ENCODE results near the gene ZYG11A. TPM values are rescaled to one million over a fixed set of nuclear protein-coding genes. Genes with fewer than 3 reads are reported as not detected.

Gene ZYG11A
- total RNA-seq, 1 donor from 2014 or later, result 0.30 TPM

DNA sequence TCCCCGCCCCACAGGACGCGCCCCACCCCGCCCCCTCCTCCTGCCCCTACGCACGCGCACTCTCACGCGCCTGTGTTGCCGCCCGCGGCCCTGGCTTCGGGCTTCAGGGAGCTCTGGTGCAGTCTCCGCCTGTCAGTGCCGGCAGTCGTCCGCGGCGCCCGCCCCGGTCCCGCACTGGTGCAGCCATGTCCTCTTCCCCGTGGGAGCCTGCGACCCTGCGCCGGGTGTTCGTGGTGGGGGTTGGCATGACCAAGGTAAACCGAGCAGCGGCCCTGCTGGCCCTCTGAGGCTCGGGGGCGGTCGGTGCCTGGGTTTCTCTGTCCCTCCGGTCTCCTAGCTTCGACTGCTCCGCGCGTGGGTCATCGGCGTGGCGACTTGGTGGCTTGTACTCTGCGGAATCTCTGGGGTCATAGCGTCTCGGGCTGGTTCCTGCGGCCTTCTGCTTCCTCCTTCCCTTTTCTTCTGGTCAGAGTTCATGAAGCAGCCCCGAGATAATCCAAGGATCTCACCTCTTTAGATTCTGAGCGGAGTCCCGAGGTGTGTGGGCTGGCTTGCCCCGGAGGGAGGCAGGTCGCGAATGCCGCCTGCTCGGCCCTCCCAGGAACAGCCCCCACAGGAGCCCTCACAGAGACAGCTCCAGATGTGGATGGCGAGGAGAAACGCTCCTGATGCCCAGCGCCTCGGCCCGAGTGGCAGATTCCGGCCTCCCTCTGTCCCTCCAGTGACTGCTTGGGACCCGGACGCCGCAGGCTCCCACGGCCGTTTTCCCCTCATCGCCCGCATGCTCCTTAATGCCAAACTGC lies 84.9 kb downstream of the ZYG11A start, which contains the start of gene SCP2:
SCP2 (plus strand) TSS at position 65 of the 803 bp plus-strand sequence; CDS start at position 186, 121 bp downstream.
- Histone ChIP-seq H3K79me2 (ENCODE audit: insufficient read depth, low read length) (no peaks in the 10 kb centered on the region), H3K4me3 (ENCODE audit: insufficient read depth, low read depth, low read length) (peak within 1 kb of the TSS; percentile 72), H3K9me3 (ENCODE audit: insufficient read depth, low read depth, low read length) (no peaks in the 10 kb centered on the region), H3K27ac (ENCODE audit: low read depth, low read length) (peak within 1 kb of the TSS; percentile 23), H4K20me1 (ENCODE audit: insufficient read depth, low read length) (no peaks in the 10 kb centered on the region), H3K4me2 (ENCODE audit: low read length) (peak within 1 kb of the TSS; percentile 89), H3K9ac (ENCODE audit: low read length) (peak within 1 kb of the TSS; percentile 80), H2AFZ (ENCODE audit: low read depth, low read length) (peak within 1 kb of the TSS; percentile 99), H3K36me3 (ENCODE audit: insufficient read depth, low read length) (no peaks in the 10 kb centered on the region), H3K4me1 (ENCODE audit: insufficient read depth, low read length) (no peaks in the 10 kb centered on the region), H3K27me3 (ENCODE audit: insufficient read depth, low read length) (no peaks in the 10 kb centered on the region)
- no peaks in the 10 kb centered on the region for H3K4me1 Mint-ChIP-seq (ENCODE audit: low read depth, unreplicated experiment)
- TF ChIP-seq CTCF (IDR thresholded peaks at IDR 0.05; ENCODE audit: insufficient read depth, low read depth, low read length) (no peak), EZH2 (IDR thresholded peaks at IDR 0.05; ENCODE audit: insufficient read depth, low read length) (no peak)
- H3K36me3 Mint-ChIP-seq (ENCODE audit: low read depth, unreplicated experiment), result peaks cover 1% of the 10 kb centered on the region
- H3K9me3 Mint-ChIP-seq (ENCODE audit: unreplicated experiment), result no peaks in the 10 kb centered on the region
- FAIRE-seq (no peak), DNase-seq (ENCODE audit: low read depth) (peak; percentile 51)
- peaks cover 30% of the 10 kb centered on the region for H3K27me3 Mint-ChIP-seq (ENCODE audit: low read depth, unreplicated experiment)
- H3K27ac Mint-ChIP-seq (ENCODE audit: unreplicated experiment), result peak within 1 kb of the TSS; percentile 77
- peak within 1 kb of the TSS; percentile 95 for H3K4me3 Mint-ChIP-seq (ENCODE audit: unreplicated experiment)

DNA sequence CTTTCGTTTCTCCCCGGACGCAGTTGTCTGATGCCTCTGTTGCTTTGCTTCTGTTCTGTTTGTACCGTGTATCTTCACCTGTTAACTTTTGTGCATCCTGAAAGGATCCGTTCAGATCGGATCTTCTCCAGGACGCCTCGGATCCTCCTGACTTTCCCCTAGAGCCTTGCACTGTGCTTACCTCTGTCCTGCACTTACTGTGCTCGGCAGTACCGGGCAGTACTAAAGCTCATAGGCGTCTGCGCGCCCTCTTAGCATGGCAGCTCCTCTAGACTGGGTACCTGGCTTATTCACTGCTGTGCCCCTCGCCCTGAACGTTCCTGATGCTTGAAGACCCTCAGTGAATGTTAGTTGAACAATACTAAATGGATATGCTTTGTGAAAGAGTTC lies 85.5 kb downstream of the ZYG11A start:
- H3K4me2 ChIP-seq (ENCODE audit: low read length), result peak overlapping the region; percentile 89
- H3K9me3 ChIP-seq (ENCODE audit: insufficient read depth, low read depth, low read length), result no peaks in the 10 kb centered on the region
- no peak for TF ChIP-seq CTCF (IDR thresholded peaks at IDR 0.05; ENCODE audit: insufficient read depth, low read depth, low read length)
- TF ChIP-seq EZH2 (IDR thresholded peaks at IDR 0.05; ENCODE audit: insufficient read depth, low read length), result no peak
- no peaks in the 10 kb centered on the region for H4K20me1 ChIP-seq (ENCODE audit: insufficient read depth, low read length)
- peaks cover 27% of the 10 kb centered on the region for H3K27me3 Mint-ChIP-seq (ENCODE audit: low read depth, unreplicated experiment)
- FAIRE-seq (no peak), DNase-seq (ENCODE audit: low read depth) (no peak)
- no peaks in the 10 kb centered on the region for H3K36me3 ChIP-seq (ENCODE audit: insufficient read depth, low read length)
- H3K4me1 ChIP-seq (ENCODE audit: insufficient read depth, low read length), result no peaks in the 10 kb centered on the region
- H3K4me1 Mint-ChIP-seq (ENCODE audit: low read depth, unreplicated experiment), result no peaks in the 10 kb centered on the region
- peak overlapping the region; percentile 95 for H2AFZ ChIP-seq (ENCODE audit: low read depth, low read length)
- peak overlapping the region; percentile 80 for H3K9ac ChIP-seq (ENCODE audit: low read length)
- peak overlapping the region; percentile 70 for H3K27ac Mint-ChIP-seq (ENCODE audit: unreplicated experiment)
- no peaks in the 10 kb centered on the region for H3K79me2 ChIP-seq (ENCODE audit: insufficient read depth, low read length)
- H3K27ac ChIP-seq (ENCODE audit: low read depth, low read length), result no peak overlapping the region
- H3K9me3 Mint-ChIP-seq (ENCODE audit: unreplicated experiment), result no peaks in the 10 kb centered on the region
- H3K27me3 ChIP-seq (ENCODE audit: insufficient read depth, low read length), result no peaks in the 10 kb centered on the region
- H3K4me3 Mint-ChIP-seq (ENCODE audit: unreplicated experiment), result peak overlapping the region; percentile 95
- H3K36me3 Mint-ChIP-seq (ENCODE audit: low read depth, unreplicated experiment), result peaks cover 1% of the 10 kb centered on the region
- H3K4me3 ChIP-seq (ENCODE audit: insufficient read depth, low read depth, low read length), result peak overlapping the region; percentile 72

DNA sequence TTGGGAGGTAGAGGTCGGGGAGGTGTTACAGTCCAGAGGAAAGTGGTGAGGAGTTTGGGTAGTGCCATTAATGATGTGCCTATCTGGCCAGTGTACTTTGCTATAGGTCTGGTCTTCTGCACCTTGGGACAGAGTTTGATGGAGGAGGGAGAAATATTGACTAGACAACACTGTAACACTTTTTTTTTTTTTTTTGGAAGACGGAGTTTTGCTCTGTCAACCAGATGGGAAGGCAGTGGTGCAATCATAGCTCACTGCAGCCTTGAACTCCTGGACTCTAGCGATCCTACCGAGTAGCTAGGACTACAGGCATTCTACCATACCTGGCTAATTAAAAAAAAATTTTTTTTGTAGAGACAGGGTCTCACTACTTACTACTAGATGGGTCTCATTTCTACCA lies 86.5 kb downstream of the ZYG11A start:
- Histone ChIP-seq H3K4me2 (ENCODE audit: low read length) (no peak overlapping the region), H2AFZ (ENCODE audit: low read depth, low read length) (no peak overlapping the region), H3K4me1 (ENCODE audit: insufficient read depth, low read length) (no peaks in the 10 kb centered on the region), H3K27me3 (ENCODE audit: insufficient read depth, low read length) (no peaks in the 10 kb centered on the region), H3K9ac (ENCODE audit: low read length) (no peak overlapping the region), H4K20me1 (ENCODE audit: insufficient read depth, low read length) (no peaks in the 10 kb centered on the region), H3K36me3 (ENCODE audit: insufficient read depth, low read length) (no peaks in the 10 kb centered on the region), H3K27ac (ENCODE audit: low read depth, low read length) (no peak overlapping the region), H3K79me2 (ENCODE audit: insufficient read depth, low read length) (no peaks in the 10 kb centered on the region), H3K9me3 (ENCODE audit: insufficient read depth, low read depth, low read length) (no peaks in the 10 kb centered on the region), H3K4me3 (ENCODE audit: insufficient read depth, low read depth, low read length) (no peak overlapping the region)
- Mint-ChIP-seq H3K4me3 (ENCODE audit: unreplicated experiment) (no peak overlapping the region), H3K9me3 (ENCODE audit: unreplicated experiment) (no peaks in the 10 kb centered on the region), H3K27ac (ENCODE audit: unreplicated experiment) (no peak overlapping the region), H3K27me3 (ENCODE audit: low read depth, unreplicated experiment) (peaks cover 25% of the 10 kb centered on the region), H3K4me1 (ENCODE audit: low read depth, unreplicated experiment) (no peaks in the 10 kb centered on the region), H3K36me3 (ENCODE audit: low read depth, unreplicated experiment) (peaks cover 1% of the 10 kb centered on the region)
- TF ChIP-seq EZH2 (IDR thresholded peaks at IDR 0.05; ENCODE audit: insufficient read depth, low read length) (no peak), CTCF (IDR thresholded peaks at IDR 0.05; ENCODE audit: insufficient read depth, low read depth, low read length) (no peak)
- FAIRE-seq, result no peak
- no peak for DNase-seq (ENCODE audit: low read depth)

Measured in astrocyte (in vitro differentiated cells and primary cell).